Activated CD4-positive, CD25-positive, alpha-beta regulatory T cell treated with anti-CD3 and anti-CD28 coated beads, Interleukin-2, amount 50 U/mL, for 72 hours (primary cell): ENCODE measurements around the gene PALLD.

ENCODE experiments used
- DNase-seq: peaks from one replicate; pipeline ENCODE4 v3.0.0; 2021

PALLD gene

GRCh38 chr4:168740691-168741090 is 243.8 kb downstream of the PALLD start:
- no peak for DNase-seq

- no peak for DNase-seq
These were observed 244.7 kb downstream of the PALLD start for GRCh38 chr4:168741281-168742173.

- no peak for DNase-seq
These were observed 246.3 kb downstream of the PALLD start for GRCh38 chr4:168743131-168743530.

- no peak for DNase-seq
These were observed 246.7 kb downstream of the PALLD start for GRCh38 chr4:168743601-168744000.

GRCh38 chr4:168744021-168744420 is 247.2 kb downstream of the PALLD start:
- no peak for DNase-seq

- DNase-seq: no peak
These were observed 252.0 kb downstream of the PALLD start for GRCh38 chr4:168748807-168749206.

GRCh38 chr4:168751263-168752225 is 254.7 kb downstream of the PALLD start:
- no peak for DNase-seq

- DNase-seq: no peak
These were observed 259.0 kb downstream of the PALLD start for GRCh38 chr4:168755598-168756477.

GRCh38 chr4:168757500-168757899 is 260.6 kb downstream of the PALLD start:
- no peak for DNase-seq

- no peak for DNase-seq
These were observed 261.6 kb downstream of the PALLD start for GRCh38 chr4:168758351-168758876.

- DNase-seq: no peak
These were observed 262.5 kb downstream of the PALLD start for GRCh38 chr4:168759321-168759720.

GRCh38 chr4:168759959-168760527 is 263.2 kb downstream of the PALLD start:
- no peak for DNase-seq

GRCh38 chr4:168761066-168761465 is 264.2 kb downstream of the PALLD start:
- DNase-seq: no peak

GRCh38 chr4:168765322-168765721 is 268.5 kb downstream of the PALLD start:
- no peak for DNase-seq

GRCh38 chr4:168765726-168766125 is 268.9 kb downstream of the PALLD start:
- no peak for DNase-seq

- DNase-seq: no peak
These were observed 269.9 kb downstream of the PALLD start for GRCh38 chr4:168766604-168767316.

GRCh38 chr4:168769416-168769815 is 272.6 kb downstream of the PALLD start:
- no peak for DNase-seq

- DNase-seq: no peak
These were observed 273.0 kb downstream of the PALLD start for GRCh38 chr4:168769837-168770236.

- DNase-seq: no peak
These were observed 274.4 kb downstream of the PALLD start for GRCh38 chr4:168771251-168771650.

- DNase-seq: no peak
These were observed 276.7 kb downstream of the PALLD start for GRCh38 chr4:168773388-168774195.
